ENCODE measurements around the gene CPB1.

CPB1 gene

GRCh38 chr3:148901987-148902791, 74.6 kb downstream of the CPB1 start:
- TF ChIP-seq, protein P1, sequence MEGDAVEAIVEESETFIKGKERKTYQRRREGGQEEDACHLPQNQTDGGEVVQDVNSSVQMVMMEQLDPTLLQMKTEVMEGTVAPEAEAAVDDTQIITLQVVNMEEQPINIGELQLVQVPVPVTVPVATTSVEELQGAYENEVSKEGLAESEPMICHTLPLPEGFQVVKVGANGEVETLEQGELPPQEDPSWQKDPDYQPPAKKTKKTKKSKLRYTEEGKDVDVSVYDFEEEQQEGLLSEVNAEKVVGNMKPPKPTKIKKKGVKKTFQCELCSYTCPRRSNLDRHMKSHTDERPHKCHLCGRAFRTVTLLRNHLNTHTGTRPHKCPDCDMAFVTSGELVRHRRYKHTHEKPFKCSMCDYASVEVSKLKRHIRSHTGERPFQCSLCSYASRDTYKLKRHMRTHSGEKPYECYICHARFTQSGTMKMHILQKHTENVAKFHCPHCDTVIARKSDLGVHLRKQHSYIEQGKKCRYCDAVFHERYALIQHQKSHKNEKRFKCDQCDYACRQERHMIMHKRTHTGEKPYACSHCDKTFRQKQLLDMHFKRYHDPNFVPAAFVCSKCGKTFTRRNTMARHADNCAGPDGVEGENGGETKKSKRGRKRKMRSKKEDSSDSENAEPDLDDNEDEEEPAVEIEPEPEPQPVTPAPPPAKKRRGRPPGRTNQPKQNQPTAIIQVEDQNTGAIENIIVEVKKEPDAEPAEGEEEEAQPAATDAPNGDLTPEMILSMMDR (IDR thresholded peaks at IDR 0.05; ENCODE audit: control extremely low read depth, extremely low read depth, low read depth, missing control alignments), result no peak
- DNase-seq (ENCODE audit: extremely low spot score), result no peak
- ChIA-PET CTCF (no interaction called here), POLR2A (no interaction called here)

- ChIA-PET CTCF (no interaction called here), POLR2A (no interaction called here)
- DNase-seq (ENCODE audit: extremely low spot score), result no peak
- TF ChIP-seq, protein P1 (IDR thresholded peaks at IDR 0.05; ENCODE audit: control extremely low read depth, extremely low read depth, low read depth, missing control alignments), result no peak
Observed at GRCh38 chr3:148903022-148903442, 75.4 kb downstream of the CPB1 start.

GRCh38 chr3:148903941-148904340, 76.3 kb downstream of the CPB1 start:
- ChIA-PET POLR2A (no interaction called here), CTCF (no interaction called here)
- DNase-seq (ENCODE audit: extremely low spot score), result no peak
- TF ChIP-seq, protein P1 (IDR thresholded peaks at IDR 0.05; ENCODE audit: control extremely low read depth, extremely low read depth, low read depth, missing control alignments), result no peak

GRCh38 chr3:148906667-148907066, 79.1 kb downstream of the CPB1 start:
- TF ChIP-seq, protein P1 (IDR thresholded peaks at IDR 0.05; ENCODE audit: control extremely low read depth, extremely low read depth, low read depth, missing control alignments), result no peak
- CTCF ChIA-PET, result interaction anchor here (1.2 to 1.6 kb wide), 2 partner anchors 11 to 24 kb away, joined by 3 to 4 read pairs; no protein-coding TSS in a partner anchor
- POLR2A ChIA-PET, result no interaction called here
- no peak for DNase-seq (ENCODE audit: extremely low spot score)
